Prostate gland (tissue), 2 donors: ENCODE measurements around the gene ABI3BP. TPM values are rescaled to one million over a fixed set of nuclear protein-coding genes. Genes with fewer than 3 reads are reported as not detected.

Experiments
- DNase-seq: peaks from one replicate; pipeline ENCODE4 v3.0.0-alpha.2; 2019; ENCODE audit warnings: low spot score
- H3K27ac ChIP-seq, 2 donors: fragments of 200-600 bp; sonication (generic); 2 replicates each; pipeline ENCODE4 v1.5.1; 2017 to 2019
- H3K27me3 ChIP-seq: fragments of 200-600 bp; sonication (generic); replicated peaks from 2 replicates; pipeline ENCODE4 v1.5.1; 2019; ENCODE audit not compliant: insufficient read depth
- H3K36me3 ChIP-seq, 2 donors: fragments of 200-600 bp; sonication (generic); 1 replicate in 1 of 2; 2 replicates in 1 of 2; pipeline versions ENCODE4 v1.5.1 to v1.8.1; 2017 to 2019
- H3K4me1 ChIP-seq: fragments of 200-600 bp; sonication (generic); replicated peaks from 2 replicates; pipeline ENCODE4 v1.5.1; 2019
- H3K4me3 ChIP-seq, 2 donors: fragments of 200-600 bp; sonication (generic); 2 replicates each; pipeline ENCODE4 v1.5.1; 2017 to 2019
- H3K9me3 ChIP-seq: fragments of 200-600 bp; sonication (generic); 2 replicates; pipeline ENCODE4 v1.5.1; 2017
- POLR2A ChIP-seq: fragments of 450-650 bp; IDR thresholded peaks from one replicate; pipeline ENCODE4 v1.6.1; 2016; ENCODE audit warnings: antibody characterized with exemption, mild to moderate bottlenecking
- POLR2AphosphoS5 ChIP-seq: sonication (generic); formaldehyde crosslinking; IDR thresholded peaks from one replicate; pipeline ENCODE4 v1.6.1; 2017; ENCODE audit warnings: antibody characterized with exemption
- WGBS: methylation state at CpG from one replicate; pipeline ENCODE4 v1.1.5; 2018; 5-methylcytosine and 5-hydroxymethylcytosine counted together
- intact Hi-C: fragments of 100-400 bp; cut with DNase I; formaldehyde crosslinking; loops from one replicate; pipeline ENCODE4 v1.14.2; 2022
- total RNA-seq, 2 donors: library from RNA; depleted of rRNA; stranded (reverse); fragments of >200 nt; gene quantifications; one replicate each; pipeline ENCODE4 v1.1.0, GENCODE V29; 2016
- TF ChIP-seq, protein P1 (sequence below), 4 experiments: fragments of 200-600 bp in 2 of 4; fragments of 450-650 bp in 2 of 4; sonication (generic) in 2 of 4; IDR thresholded peaks; 1 replicate in 3 of 4; 2 replicates in 1 of 4; pipeline ENCODE4 v1.5.1; 2016 to 2019; ENCODE audit warnings: antibody characterized with exemption in 4 of 4, mild to moderate bottlenecking in 2 of 4, moderate library complexity in 2 of 4

ABI3BP gene
- total RNA-seq, 2 donors from 2014 or later: 15.3 to 16.6 TPM

DNA sequence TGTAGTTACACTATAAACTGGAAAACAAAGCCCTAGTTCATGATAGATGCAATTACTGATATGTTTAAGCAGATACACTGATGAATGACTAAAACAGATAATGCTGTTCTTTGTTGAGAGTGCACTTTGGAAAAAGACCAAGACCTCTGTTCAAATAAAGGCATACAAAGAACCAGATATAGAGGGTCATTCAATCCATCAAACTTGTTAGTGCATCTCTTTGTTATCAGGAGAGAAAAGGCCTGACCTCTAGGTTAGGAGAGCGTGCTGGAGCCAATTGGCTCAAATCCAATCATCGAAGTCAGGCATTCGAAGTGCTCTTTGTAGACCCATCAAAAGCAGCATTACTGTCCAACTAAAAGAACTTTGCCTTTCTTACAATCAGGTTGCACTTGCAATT is 159.7 kb downstream of the ABI3BP start:
- Histone ChIP-seq H3K27me3 (no peaks in the 10 kb centered on the region), H3K36me3 (no peaks in the 10 kb centered on the region), H3K9me3 (no peaks in the 10 kb centered on the region), H3K4me3 (no peak overlapping the region), H3K27ac (no peak overlapping the region), H3K4me1 (no peaks in the 10 kb centered on the region)
- no peak for TF ChIP-seq POLR2A
- no peak for DNase-seq
- WGBS: 54% methylated on average over 3 of the region's 3 CpGs
- intact Hi-C loops: no loop called here

DNA sequence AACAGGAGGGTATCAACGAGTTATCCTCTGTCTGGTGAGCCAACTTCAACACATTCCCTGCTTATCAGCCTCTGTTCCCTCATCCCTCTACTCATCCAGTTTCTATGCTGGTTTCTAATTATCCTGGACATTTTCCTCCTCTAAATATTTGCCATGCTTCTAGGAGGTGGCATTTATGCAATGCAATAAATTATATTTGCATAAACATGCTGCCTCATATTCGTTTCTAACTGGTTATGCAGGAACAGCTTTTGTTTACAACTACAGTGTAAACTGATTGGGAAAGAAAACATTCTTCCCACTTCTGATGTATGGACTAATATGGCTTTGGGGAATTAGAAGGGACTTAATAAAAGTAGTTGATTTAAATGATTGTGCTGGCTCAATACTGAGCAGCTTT is 161.6 kb downstream of the ABI3BP start:
- DNase-seq: no peak
- 61% methylated on average over 2 of the region's 2 CpGs for WGBS
- Histone ChIP-seq H3K36me3 (no peaks in the 10 kb centered on the region), H3K27ac (no peak overlapping the region), H3K9me3 (no peaks in the 10 kb centered on the region), H3K27me3 (no peaks in the 10 kb centered on the region), H3K4me1 (no peaks in the 10 kb centered on the region), H3K4me3 (no peak overlapping the region)
- intact Hi-C loops: no loop called here
- TF ChIP-seq, protein P1, sequence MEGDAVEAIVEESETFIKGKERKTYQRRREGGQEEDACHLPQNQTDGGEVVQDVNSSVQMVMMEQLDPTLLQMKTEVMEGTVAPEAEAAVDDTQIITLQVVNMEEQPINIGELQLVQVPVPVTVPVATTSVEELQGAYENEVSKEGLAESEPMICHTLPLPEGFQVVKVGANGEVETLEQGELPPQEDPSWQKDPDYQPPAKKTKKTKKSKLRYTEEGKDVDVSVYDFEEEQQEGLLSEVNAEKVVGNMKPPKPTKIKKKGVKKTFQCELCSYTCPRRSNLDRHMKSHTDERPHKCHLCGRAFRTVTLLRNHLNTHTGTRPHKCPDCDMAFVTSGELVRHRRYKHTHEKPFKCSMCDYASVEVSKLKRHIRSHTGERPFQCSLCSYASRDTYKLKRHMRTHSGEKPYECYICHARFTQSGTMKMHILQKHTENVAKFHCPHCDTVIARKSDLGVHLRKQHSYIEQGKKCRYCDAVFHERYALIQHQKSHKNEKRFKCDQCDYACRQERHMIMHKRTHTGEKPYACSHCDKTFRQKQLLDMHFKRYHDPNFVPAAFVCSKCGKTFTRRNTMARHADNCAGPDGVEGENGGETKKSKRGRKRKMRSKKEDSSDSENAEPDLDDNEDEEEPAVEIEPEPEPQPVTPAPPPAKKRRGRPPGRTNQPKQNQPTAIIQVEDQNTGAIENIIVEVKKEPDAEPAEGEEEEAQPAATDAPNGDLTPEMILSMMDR (IDR thresholded peaks at IDR 0.05): no peak
- TF ChIP-seq POLR2A: no peak
- no peak for TF ChIP-seq POLR2AphosphoS5

DNA sequence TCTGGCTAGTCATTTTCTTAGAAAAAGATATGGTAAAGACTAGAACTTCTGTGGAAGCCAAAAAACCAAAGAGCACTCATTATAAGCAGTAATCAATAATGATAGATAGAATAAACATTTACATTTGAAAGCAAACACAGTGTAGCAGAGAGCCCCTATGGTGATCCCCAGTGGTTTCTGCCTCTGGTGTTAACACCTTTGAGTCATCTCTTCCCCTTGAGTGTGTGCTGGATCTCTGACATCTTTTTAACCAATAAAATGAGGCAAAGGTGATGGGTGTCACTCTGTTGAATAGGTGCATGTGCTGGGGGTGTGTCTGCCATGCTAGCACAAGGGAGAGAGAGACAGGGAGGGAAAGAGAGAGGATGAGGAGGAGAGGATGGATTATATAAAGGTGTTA is 162.3 kb downstream of the ABI3BP start:
- no peaks in the 10 kb centered on the region for H3K9me3 ChIP-seq
- H3K4me1 ChIP-seq: no peaks in the 10 kb centered on the region
- intact Hi-C loops: no loop called here
- TF ChIP-seq POLR2AphosphoS5 (no peak), POLR2A (no peak)
- TF ChIP-seq, protein P1 (IDR thresholded peaks at IDR 0.05): no peak
- no peak overlapping the region for H3K27ac ChIP-seq
- DNase-seq: no peak
- H3K4me3 ChIP-seq: no peak overlapping the region
- no peaks in the 10 kb centered on the region for H3K36me3 ChIP-seq
- no peaks in the 10 kb centered on the region for H3K27me3 ChIP-seq

GRCh38 chr3:100825574-100825973 is 167.6 kb downstream of the ABI3BP start:
- H3K27ac ChIP-seq: no peak overlapping the region
- no peaks in the 10 kb centered on the region for H3K9me3 ChIP-seq
- H3K27me3 ChIP-seq: no peaks in the 10 kb centered on the region
- no peak overlapping the region for H3K4me3 ChIP-seq
- DNase-seq: no peak
- intact Hi-C loops: no loop called here
- no peak for TF ChIP-seq POLR2A
- no peak for TF ChIP-seq POLR2AphosphoS5
- TF ChIP-seq, protein P1 (IDR thresholded peaks at IDR 0.05): no peak
- H3K36me3 ChIP-seq: no peaks in the 10 kb centered on the region
- no peaks in the 10 kb centered on the region for H3K4me1 ChIP-seq
- 53% methylated on average over 3 of the region's 3 CpGs for WGBS

- H3K4me3 ChIP-seq: no peak overlapping the region
- TF ChIP-seq POLR2AphosphoS5: no peak
- TF ChIP-seq, protein P1 (IDR thresholded peaks at IDR 0.05): no peak
- TF ChIP-seq POLR2A: no peak
- H3K4me1 ChIP-seq: no peaks in the 10 kb centered on the region
- 86% methylated on average over 3 of the region's 3 CpGs for WGBS
- intact Hi-C loops: no loop called here
- no peaks in the 10 kb centered on the region for H3K27me3 ChIP-seq
- H3K9me3 ChIP-seq: no peaks in the 10 kb centered on the region
- H3K36me3 ChIP-seq: no peaks in the 10 kb centered on the region
- no peak for DNase-seq
- H3K27ac ChIP-seq: no peak overlapping the region
Observed at GRCh38 chr3:100815583-100815982, 177.6 kb downstream of the ABI3BP start.
